HEK293 (cell line): ENCODE data around the gene CCR6.
A peak's percentile ranks its signal among the peaks of the same experiment; 100 is the strongest.

Experiments
- CTCF ChIA-PET: fragments of 350-600 bp; formaldehyde crosslinking; extraction: SDS; loops from one replicate; lab custom pipeline; 2021; ENCODE audit warnings: antibody characterized with exemption; lab: Yijun Ruan, JAX
- POLR2A ChIA-PET: fragments of 300-600 bp; formaldehyde crosslinking; extraction: SDS; loops from one replicate; lab custom pipeline; 2020; ENCODE audit warnings: antibody characterized with exemption, inconsistent platforms; lab: Yijun Ruan, JAX
- H3K27ac ChIP-seq: fragments of 200-500 bp; sonication (Bioruptor generic); 2 replicates; pipeline ENCODE4 v1.5.1; 2014; ENCODE audit warnings: low read depth, low read length, control low read depth, inconsistent platforms; ENCODE audit errors: extremely low read depth
- H3K36me3 ChIP-seq, 2 experiments: fragments of 200-500 bp in 1 of 2; sonication (Bioruptor generic) in 1 of 2; 1 replicate in 1 of 2; 2 replicates in 1 of 2; pipeline ENCODE4 v1.5.1; 2014 to 2017; ENCODE audit warnings: inconsistent platforms in 2 of 2, low read length in 2 of 2; ENCODE audit not compliant: control insufficient read depth in 2 of 2, insufficient read depth in 1 of 2
- H3K4me1 ChIP-seq: fragments of 200-500 bp; sonication (Bioruptor generic); 2 replicates; pipeline ENCODE4 v1.5.1; 2014; ENCODE audit warnings: mild to moderate bottlenecking, low read length, inconsistent platforms; ENCODE audit not compliant: control insufficient read depth, insufficient read depth
- H3K4me3 ChIP-seq: 2 replicates; pipeline ENCODE4 v1.5.1; 2011; ENCODE audit warnings: low read depth, mild to moderate bottlenecking, control low read depth, low read length, moderate library complexity
- H3K9me3 ChIP-seq: fragments of 200-500 bp; sonication (Bioruptor generic); 2 replicates; pipeline ENCODE4 v1.5.1; 2014; ENCODE audit warnings: low read depth, low read length, inconsistent platforms; ENCODE audit not compliant: control insufficient read depth, insufficient read depth
- REPIN1 ChIP-seq: fragments of 450-650 bp; formaldehyde crosslinking; IDR thresholded peaks from 2 replicates; pipeline ENCODE4 v1.5.1; 2017; ENCODE audit warnings: missing biosample characterization, missing genetic modification characterization, low read depth
- SCRT1 ChIP-seq: fragments of 450-650 bp; formaldehyde crosslinking; IDR thresholded peaks from 2 replicates; pipeline ENCODE4 v1.5.1; 2016; ENCODE audit warnings: missing biosample characterization, missing genetic modification characterization, borderline replicate concordance
- SETDB1 ChIP-seq: IDR thresholded peaks from one replicate; pipeline ENCODE4 v1.6.1; 2017; ENCODE audit warnings: mild to moderate bottlenecking, low read length, moderate library complexity, mixed read lengths; ENCODE audit not compliant: insufficient read length
- ZBTB1 ChIP-seq: fragments of 450-650 bp; formaldehyde crosslinking; IDR thresholded peaks from 2 replicates; pipeline ENCODE4 v1.5.1; 2016; ENCODE audit warnings: missing biosample characterization, missing genetic modification characterization
- ZFHX2 ChIP-seq: fragments of 450-650 bp; formaldehyde crosslinking; conservative IDR thresholded peaks from 2 replicates; pipeline ENCODE4 v1.5.1; 2016; ENCODE audit warnings: missing biosample characterization, missing genetic modification characterization
- ZFP37 ChIP-seq: fragments of 450-650 bp; formaldehyde crosslinking; IDR thresholded peaks from 2 replicates; pipeline ENCODE4 v1.5.1; 2016; ENCODE audit warnings: missing biosample characterization, missing genetic modification characterization
- ZFP41 ChIP-seq: fragments of 450-650 bp; formaldehyde crosslinking; IDR thresholded peaks from 2 replicates; pipeline ENCODE4 v1.5.1; 2016; ENCODE audit warnings: missing biosample characterization, missing genetic modification characterization, borderline replicate concordance
- ZNF146 ChIP-seq: fragments of 450-650 bp; formaldehyde crosslinking; IDR thresholded peaks from 2 replicates; pipeline ENCODE4 v1.5.1; 2016; ENCODE audit warnings: missing biosample characterization, missing genetic modification characterization
- ZNF18 ChIP-seq: fragments of 450-650 bp; formaldehyde crosslinking; IDR thresholded peaks from 2 replicates; pipeline ENCODE4 v1.5.1; 2016; ENCODE audit warnings: missing biosample characterization, missing genetic modification characterization
- ZNF292 ChIP-seq: fragments of 450-650 bp; formaldehyde crosslinking; IDR thresholded peaks from 2 replicates; pipeline ENCODE4 v1.5.1; 2016; ENCODE audit warnings: low read depth, missing biosample characterization, missing genetic modification characterization, borderline replicate concordance
- ZNF37A ChIP-seq: fragments of 450-650 bp; IDR thresholded peaks from 2 replicates; pipeline ENCODE4 v1.5.1; 2018; ENCODE audit warnings: missing biosample characterization, missing genetic modification characterization
- ZNF518A ChIP-seq: fragments of 450-650 bp; formaldehyde crosslinking; conservative IDR thresholded peaks from 2 replicates; pipeline ENCODE4 v1.5.1; 2016; ENCODE audit warnings: low read depth, missing biosample characterization, missing genetic modification characterization
- ZNF548 ChIP-seq: fragments of 450-650 bp; formaldehyde crosslinking; IDR thresholded peaks from 2 replicates; pipeline ENCODE4 v1.5.1; 2016; ENCODE audit warnings: missing biosample characterization, missing genetic modification characterization
- ZNF596 ChIP-seq: fragments of 450-650 bp; IDR thresholded peaks from 2 replicates; pipeline ENCODE4 v1.5.0; 2018; ENCODE audit warnings: missing biosample characterization, mild to moderate bottlenecking, missing genetic modification characterization, moderate library complexity
- ZNF658 ChIP-seq: fragments of 450-650 bp; formaldehyde crosslinking; IDR thresholded peaks from 2 replicates; pipeline ENCODE4; 2016; ENCODE audit warnings: missing biosample characterization, missing genetic modification characterization
- ZNF660 ChIP-seq: fragments of 450-650 bp; IDR thresholded peaks from 2 replicates; pipeline ENCODE4 v1.5.1; 2018; ENCODE audit warnings: missing biosample characterization, mild to moderate bottlenecking, missing genetic modification characterization
- TF ChIP-seq, protein P1 (sequence below): fragments of 450-650 bp; formaldehyde crosslinking; IDR thresholded peaks from 2 replicates; pipeline ENCODE4 v1.5.1; 2016; ENCODE audit warnings: missing biosample characterization, missing genetic modification characterization
- TF ChIP-seq, protein P2 (sequence below): fragments of 450-650 bp; formaldehyde crosslinking; IDR thresholded peaks from 2 replicates; pipeline ENCODE4 v1.5.1; 2016; ENCODE audit warnings: missing biosample characterization, missing genetic modification characterization, borderline replicate concordance

The CCR6 gene

GRCh38 chr6:167100241-167100674, 22.6 kb upstream of the CCR6 start (continued):
- TF ChIP-seq ZNF18 (tag by site-specific recombination) (no peak), SCRT1 (no peak), ZNF292 (no peak)
- TF ChIP-seq, all 188 proteins: peak for 0

DNA sequence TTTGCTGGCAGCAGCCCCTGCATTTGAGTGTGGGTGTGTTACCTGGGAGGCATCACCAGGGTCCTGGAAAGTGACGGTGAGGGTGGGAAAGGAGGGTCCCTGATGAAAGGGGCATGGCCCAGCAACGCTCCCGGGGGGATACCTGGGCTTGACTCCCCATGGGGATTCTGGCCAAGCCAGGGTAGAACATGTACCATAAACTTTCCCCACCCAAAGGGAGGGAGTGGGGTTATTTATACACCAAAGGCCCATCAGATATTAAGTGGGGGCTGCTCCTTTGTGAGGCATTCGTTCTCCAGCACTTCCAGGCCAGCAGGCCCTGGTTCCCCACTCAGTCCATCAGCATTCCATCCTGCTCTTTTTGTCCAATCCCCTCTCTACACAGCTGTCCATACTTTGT, 20.6 kb upstream of the CCR6 start:
- Histone ChIP-seq H3K9me3 (no peaks in the 10 kb centered on the region), H3K36me3 (no peaks in the 10 kb centered on the region), H3K4me3 (no peak overlapping the region), H3K4me1 (no peaks in the 10 kb centered on the region), H3K27ac (no peak overlapping the region)
- peak; percentile 92 for TF ChIP-seq ZNF37A (tag by site-specific recombination)
- TF ChIP-seq ZFP41 (tag by site-specific recombination) = no peak
- no peak for TF ChIP-seq ZNF658 (tag by site-specific recombination)
- ChIA-PET POLR2A (no interaction called here), CTCF (no interaction called here)

- POLR2A ChIA-PET = no interaction called here
- CTCF ChIA-PET = no interaction called here
- no peaks in the 10 kb centered on the region for H3K4me1 ChIP-seq
- no peak for TF ChIP-seq ZNF660 (tag by site-specific recombination)
- TF ChIP-seq, protein P1, sequence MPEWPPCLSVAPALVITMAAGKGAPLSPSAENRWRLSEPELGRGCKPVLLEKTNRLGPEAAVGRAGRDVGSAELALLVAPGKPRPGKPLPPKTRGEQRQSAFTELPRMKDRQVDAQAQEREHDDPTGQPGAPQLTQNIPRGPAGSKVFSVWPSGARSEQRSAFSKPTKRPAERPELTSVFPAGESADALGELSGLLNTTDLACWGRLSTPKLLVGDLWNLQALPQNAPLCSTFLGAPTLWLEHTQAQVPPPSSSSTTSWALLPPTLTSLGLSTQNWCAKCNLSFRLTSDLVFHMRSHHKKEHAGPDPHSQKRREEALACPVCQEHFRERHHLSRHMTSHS (tag by site-specific recombination) = no peak
- no peak for TF ChIP-seq REPIN1 (tag by site-specific recombination)
- TF ChIP-seq ZNF146 = no peak
- TF ChIP-seq, protein P2, sequence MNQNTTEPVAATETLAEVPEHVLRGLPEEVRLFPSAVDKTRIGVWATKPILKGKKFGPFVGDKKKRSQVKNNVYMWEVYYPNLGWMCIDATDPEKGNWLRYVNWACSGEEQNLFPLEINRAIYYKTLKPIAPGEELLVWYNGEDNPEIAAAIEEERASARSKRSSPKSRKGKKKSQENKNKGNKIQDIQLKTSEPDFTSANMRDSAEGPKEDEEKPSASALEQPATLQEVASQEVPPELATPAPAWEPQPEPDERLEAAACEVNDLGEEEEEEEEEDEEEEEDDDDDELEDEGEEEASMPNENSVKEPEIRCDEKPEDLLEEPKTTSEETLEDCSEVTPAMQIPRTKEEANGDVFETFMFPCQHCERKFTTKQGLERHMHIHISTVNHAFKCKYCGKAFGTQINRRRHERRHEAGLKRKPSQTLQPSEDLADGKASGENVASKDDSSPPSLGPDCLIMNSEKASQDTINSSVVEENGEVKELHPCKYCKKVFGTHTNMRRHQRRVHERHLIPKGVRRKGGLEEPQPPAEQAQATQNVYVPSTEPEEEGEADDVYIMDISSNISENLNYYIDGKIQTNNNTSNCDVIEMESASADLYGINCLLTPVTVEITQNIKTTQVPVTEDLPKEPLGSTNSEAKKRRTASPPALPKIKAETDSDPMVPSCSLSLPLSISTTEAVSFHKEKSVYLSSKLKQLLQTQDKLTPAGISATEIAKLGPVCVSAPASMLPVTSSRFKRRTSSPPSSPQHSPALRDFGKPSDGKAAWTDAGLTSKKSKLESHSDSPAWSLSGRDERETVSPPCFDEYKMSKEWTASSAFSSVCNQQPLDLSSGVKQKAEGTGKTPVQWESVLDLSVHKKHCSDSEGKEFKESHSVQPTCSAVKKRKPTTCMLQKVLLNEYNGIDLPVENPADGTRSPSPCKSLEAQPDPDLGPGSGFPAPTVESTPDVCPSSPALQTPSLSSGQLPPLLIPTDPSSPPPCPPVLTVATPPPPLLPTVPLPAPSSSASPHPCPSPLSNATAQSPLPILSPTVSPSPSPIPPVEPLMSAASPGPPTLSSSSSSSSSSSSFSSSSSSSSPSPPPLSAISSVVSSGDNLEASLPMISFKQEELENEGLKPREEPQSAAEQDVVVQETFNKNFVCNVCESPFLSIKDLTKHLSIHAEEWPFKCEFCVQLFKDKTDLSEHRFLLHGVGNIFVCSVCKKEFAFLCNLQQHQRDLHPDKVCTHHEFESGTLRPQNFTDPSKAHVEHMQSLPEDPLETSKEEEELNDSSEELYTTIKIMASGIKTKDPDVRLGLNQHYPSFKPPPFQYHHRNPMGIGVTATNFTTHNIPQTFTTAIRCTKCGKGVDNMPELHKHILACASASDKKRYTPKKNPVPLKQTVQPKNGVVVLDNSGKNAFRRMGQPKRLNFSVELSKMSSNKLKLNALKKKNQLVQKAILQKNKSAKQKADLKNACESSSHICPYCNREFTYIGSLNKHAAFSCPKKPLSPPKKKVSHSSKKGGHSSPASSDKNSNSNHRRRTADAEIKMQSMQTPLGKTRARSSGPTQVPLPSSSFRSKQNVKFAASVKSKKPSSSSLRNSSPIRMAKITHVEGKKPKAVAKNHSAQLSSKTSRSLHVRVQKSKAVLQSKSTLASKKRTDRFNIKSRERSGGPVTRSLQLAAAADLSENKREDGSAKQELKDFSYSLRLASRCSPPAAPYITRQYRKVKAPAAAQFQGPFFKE (tag by site-specific recombination) = no peak
- no peak for TF ChIP-seq SETDB1
- no peak for TF ChIP-seq ZFHX2
- no peak for TF ChIP-seq ZNF548 (tag by site-specific recombination)
- no peak for TF ChIP-seq ZBTB1
- TF ChIP-seq ZNF37A (tag by site-specific recombination) = no peak
- no peak for TF ChIP-seq ZNF596 (tag by site-specific recombination)
- TF ChIP-seq ZNF518A (tag by site-specific recombination) = no peak
- no peak for TF ChIP-seq ZFP37 (tag by site-specific recombination)
These were observed 19.6 kb upstream of the CCR6 start for GRCh38 chr6:167103041-167103891.

More at GRCh38 chr6:167103041-167103891, 19.6 kb upstream of the CCR6 start:
- Histone ChIP-seq H3K36me3 (no peaks in the 10 kb centered on the region), H3K4me3 (no peak overlapping the region), H3K9me3 (no peaks in the 10 kb centered on the region), H3K27ac (no peak overlapping the region)
